Neuron (in vitro differentiated cells): ENCODE data around the gene SAMD4B.
"Not testable (repeated sequence)": the region's sequence is repeated elsewhere in the genome, so short reads cannot be mapped to it uniquely, and the experiment has no call there.

Experiments used
- H2AFZ ChIP-seq: one replicate; pipeline ENCODE4 v1.6.1; 2013; ENCODE audit warnings: low read depth, mild to moderate bottlenecking, inconsistent platforms, low read length, moderate library complexity
- H3K27me3 ChIP-seq: one replicate; pipeline ENCODE4 v1.6.1; 2013; ENCODE audit warnings: low read length; ENCODE audit not compliant: insufficient read depth
- H3K36me3 ChIP-seq: one replicate; pipeline ENCODE4 v1.6.1; 2013; ENCODE audit warnings: low read length; ENCODE audit not compliant: insufficient read depth
- H3K4me1 ChIP-seq: one replicate; pipeline ENCODE4 v1.6.1; 2013; ENCODE audit warnings: low read length; ENCODE audit not compliant: insufficient read depth
- H3K4me3 ChIP-seq: 2 replicates; pipeline ENCODE4 v1.5.1; 2013; ENCODE audit warnings: mild to moderate bottlenecking, low read length, moderate library complexity
- H3K9me3 ChIP-seq: one replicate; pipeline ENCODE4 v1.6.1; 2013; ENCODE audit warnings: low read length

SAMD4B gene

GRCh38 chr19:39334444-39334976, 7.7 kb upstream of the SAMD4B start:
- Histone ChIP-seq H2AFZ (no peak overlapping the region), H3K36me3 (no peaks in the 10 kb centered on the region), H3K27me3 (no peaks in the 10 kb centered on the region), H3K4me3 (no peak overlapping the region), H3K9me3 (no peaks in the 10 kb centered on the region), H3K4me1 (no peaks in the 10 kb centered on the region)

GRCh38 chr19:39335168-39335548, 7.1 kb upstream of the SAMD4B start:
- Histone ChIP-seq H2AFZ (no peak overlapping the region), H3K4me1 (no peaks in the 10 kb centered on the region), H3K27me3 (no peaks in the 10 kb centered on the region), H3K4me3 (no peak overlapping the region), H3K9me3 (no peaks in the 10 kb centered on the region), H3K36me3 (no peaks in the 10 kb centered on the region)

- Histone ChIP-seq H3K4me3 (no peak overlapping the region), H2AFZ (no peak overlapping the region), H3K4me1 (peaks cover 5% of the 10 kb centered on the region), H3K36me3 (no peaks in the 10 kb centered on the region), H3K9me3 (no peaks in the 10 kb centered on the region), H3K27me3 (no peaks in the 10 kb centered on the region)
Measured at GRCh38 chr19:39336483-39336882, 5.7 kb upstream of the SAMD4B start.

GRCh38 chr19:39339674-39340073, 2.5 kb upstream of the SAMD4B start:
- Histone ChIP-seq H2AFZ (no peak overlapping the region), H3K9me3 (no peaks in the 10 kb centered on the region), H3K4me3 (no peak overlapping the region), H3K4me1 (peaks cover 15% of the 10 kb centered on the region), H3K27me3 (no peaks in the 10 kb centered on the region), H3K36me3 (peaks cover under 1% of the 10 kb centered on the region)

GRCh38 chr19:39340156-39340555, 2.1 kb upstream of the SAMD4B start:
- not testable (repeated sequence) for H3K27me3 ChIP-seq, H3K36me3 ChIP-seq, H3K4me3 ChIP-seq, H2AFZ ChIP-seq, H3K9me3 ChIP-seq
- peaks cover 15% of the 10 kb centered on the region for H3K4me1 ChIP-seq

GRCh38 chr19:39341129-39341718, 997 bp upstream of the SAMD4B start:
- Histone ChIP-seq H3K4me3 (peak overlapping the region; percentile 58), H3K27me3 (no peaks in the 10 kb centered on the region), H3K4me1 (peaks cover 15% of the 10 kb centered on the region), H3K9me3 (no peaks in the 10 kb centered on the region), H3K36me3 (peaks cover 16% of the 10 kb centered on the region), H2AFZ (peak overlapping the region; percentile 29)

- Histone ChIP-seq H3K4me1 (peaks cover 15% of the 10 kb centered on the region), H3K36me3 (peaks cover 26% of the 10 kb centered on the region), H3K27me3 (no peaks in the 10 kb centered on the region), H2AFZ (no peak overlapping the region), H3K4me3 (peak overlapping the region; percentile 84), H3K9me3 (no peaks in the 10 kb centered on the region)
Measured at GRCh38 chr19:39342647-39343305, 555 bp downstream of the SAMD4B start.

- Histone ChIP-seq H3K9me3 (no peaks in the 10 kb centered on the region), H2AFZ (no peak overlapping the region), H3K4me1 (peaks cover 12% of the 10 kb centered on the region), H3K4me3 (no peak overlapping the region), H3K36me3 (peaks cover 46% of the 10 kb centered on the region), H3K27me3 (no peaks in the 10 kb centered on the region)
Measured at GRCh38 chr19:39345956-39346355, 3.7 kb downstream of the SAMD4B start.

- Histone ChIP-seq H3K4me3 (no peak overlapping the region), H3K9me3 (no peaks in the 10 kb centered on the region), H3K27me3 (no peaks in the 10 kb centered on the region), H3K36me3 (peaks cover 61% of the 10 kb centered on the region), H3K4me1 (peaks cover 10% of the 10 kb centered on the region), H2AFZ (no peak overlapping the region)
Measured at GRCh38 chr19:39347332-39348164, 5.3 kb downstream of the SAMD4B start.

GRCh38 chr19:39349326-39349725, 7.1 kb downstream of the SAMD4B start:
- Histone ChIP-seq H3K36me3 (peaks cover 76% of the 10 kb centered on the region), H3K4me1 (no peaks in the 10 kb centered on the region), H2AFZ (no peak overlapping the region), H3K9me3 (no peaks in the 10 kb centered on the region), H3K27me3 (no peaks in the 10 kb centered on the region), H3K4me3 (no peak overlapping the region)

GRCh38 chr19:39350156-39350555, 7.9 kb downstream of the SAMD4B start:
- Histone ChIP-seq H3K4me1 (no peaks in the 10 kb centered on the region), H3K9me3 (no peaks in the 10 kb centered on the region), H2AFZ (no peak overlapping the region), H3K36me3 (peaks cover 78% of the 10 kb centered on the region), H3K27me3 (no peaks in the 10 kb centered on the region), H3K4me3 (no peak overlapping the region)

GRCh38 chr19:39351537-39352064, 9.4 kb downstream of the SAMD4B start:
- peaks cover 77% of the 10 kb centered on the region for H3K36me3 ChIP-seq

More at GRCh38 chr19:39351537-39352064, 9.4 kb downstream of the SAMD4B start:
- Histone ChIP-seq H3K4me3 (no peak overlapping the region), H3K9me3 (no peaks in the 10 kb centered on the region), H2AFZ (no peak overlapping the region), H3K27me3 (no peaks in the 10 kb centered on the region), H3K4me1 (no peaks in the 10 kb centered on the region)
